LNCaP clone FGC (cell line): Measurements from ENCODE around the gene BMS1.

Experiments
- DNase-seq: peaks from one replicate; pipeline ENCODE4 v3.0.0-alpha.2; 2011; ENCODE audit warnings: low read depth
- H3K4me3 ChIP-seq: 2 replicates; pipeline ENCODE4 v1.5.1; 2011; ENCODE audit warnings: mild to moderate bottlenecking, low read depth, low read length, control low read depth
- CTCF ChIP-seq: IDR thresholded peaks from 2 replicates; pipeline ENCODE4 v1.5.1; 2012; ENCODE audit warnings: mild to moderate bottlenecking; ENCODE audit not compliant: control insufficient read depth, insufficient read depth; ENCODE audit errors: extremely low read depth

BMS1 gene

GRCh38 chr10:42753126-42753506 is 29.5 kb upstream of the BMS1 start:
- TF ChIP-seq CTCF, result peak; percentile 92
- peak; percentile 26 for DNase-seq
- H3K4me3 ChIP-seq, result peak overlapping the region; percentile 33

- DNase-seq, result no peak
- peak overlapping the region; percentile 33 for H3K4me3 ChIP-seq
- no peak for TF ChIP-seq CTCF
Observed at GRCh38 chr10:42753507-42754154, 29.0 kb upstream of the BMS1 start.

- H3K4me3 ChIP-seq, result no peak overlapping the region; the same call in 1 of the 2 replicates
- no peak for TF ChIP-seq CTCF
- no peak for DNase-seq
Observed at GRCh38 chr10:42754155-42755027, 28.2 kb upstream of the BMS1 start.

GRCh38 chr10:42755028-42755451 is 27.6 kb upstream of the BMS1 start:
- H3K4me3 ChIP-seq, result no peak overlapping the region
- DNase-seq, result no peak

GRCh38 chr10:42755556-42756093 is 27.0 kb upstream of the BMS1 start:
- TF ChIP-seq CTCF, result no peak
- H3K4me3 ChIP-seq, result no peak overlapping the region
- no peak for DNase-seq

More at GRCh38 chr10:42755028-42755451, 27.6 kb upstream of the BMS1 start:
- TF ChIP-seq CTCF, result no peak

GRCh38 chr10:42767906-42768305 is 14.7 kb upstream of the BMS1 start:
- TF ChIP-seq CTCF, result no peak
- no peak overlapping the region for H3K4me3 ChIP-seq
- DNase-seq, result no peak
